GM12878 (cell line): ENCODE measurements around the gene KAZN. TPM values are rescaled to one million over a fixed set of nuclear protein-coding genes. Genes with fewer than 3 reads are reported as not detected.

Experiments
- ASH2L ChIP-seq: fragments of 300-600, 200-600 bp; sonication (generic); IDR thresholded peaks from 2 replicates; pipeline ENCODE4 v1.6.1; 2017; ENCODE audit warnings: low read depth, mild to moderate bottlenecking, borderline replicate concordance
- CHD1 ChIP-seq: IDR thresholded peaks from 2 replicates; pipeline ENCODE4 v1.6.1; 2012; ENCODE audit warnings: low read depth, low read length, improper control_type of control experiment
- KAT2A ChIP-seq: conservative IDR thresholded peaks from 2 replicates; pipeline ENCODE4 v1.6.1; 2011; ENCODE audit warnings: low read depth, low read length; ENCODE audit not compliant: control insufficient read depth
- KDM1A ChIP-seq: fragments of 200-600 bp; sonication (generic); IDR thresholded peaks from 2 replicates; pipeline ENCODE4 v1.6.1; 2016; ENCODE audit warnings: borderline replicate concordance
- KLF5 ChIP-seq: fragments of 450-650 bp; IDR thresholded peaks from 2 replicates; pipeline ENCODE4 v1.6.1; 2014; ENCODE audit warnings: mild to moderate bottlenecking; ENCODE audit not compliant: partially characterized antibody
- PAX5 ChIP-seq: IDR thresholded peaks from 2 replicates; pipeline ENCODE4 v1.6.1; 2011; ENCODE audit warnings: low read depth, low read length, borderline replicate concordance
- RAD21 ChIP-seq: IDR thresholded peaks from 2 replicates; pipeline ENCODE4 v1.6.1; 2011; ENCODE audit warnings: mild to moderate bottlenecking, low read depth, low read length, moderate library complexity; ENCODE audit not compliant: insufficient read depth
- RELA ChIP-seq: fragments of 450-650 bp; IDR thresholded peaks from 2 replicates; pipeline ENCODE4 v1.8.0; 2014; ENCODE audit warnings: borderline replicate concordance; ENCODE audit not compliant: partially characterized antibody
- SMARCA5 ChIP-seq: fragments of 450-650 bp; IDR thresholded peaks from 2 replicates; pipeline ENCODE4 v1.6.1; 2017; ENCODE audit warnings: mild to moderate bottlenecking
- SREBF1 ChIP-seq: IDR thresholded peaks from 2 replicates; pipeline ENCODE4 v1.6.1; 2012; ENCODE audit warnings: mild to moderate bottlenecking, low read length
- TCF3 ChIP-seq: IDR thresholded peaks from 2 replicates; pipeline ENCODE4 v1.6.1; 2012; ENCODE audit warnings: low read depth, mild to moderate bottlenecking, low read length, borderline replicate concordance; ENCODE audit not compliant: insufficient read depth
- polyA plus RNA-seq, 11 experiments: library from polyadenylated mRNA; depleted of rRNA in 4 of 11; unstranded in 6 of 11; stranded (reverse) in 5 of 11; fragments of >200 nt; fragmentation: Nextera tagmentation in 4 of 11; fragmentation: Illumina TruSeq in 1 of 11; extraction: Ambion mirVana in 4 of 11; extraction: Trizol in 1 of 11; gene quantifications; 1 replicate in 1 of 11; 2 replicates in 10 of 11; pipeline versions ENCODE4 v1.2.1 to v1.2.3, GENCODE V29; 2011 to 2016; ENCODE audit warnings: inconsistent platforms in 2 of 11, missing spikeins in 2 of 11, low read depth in 1 of 11
- total RNA-seq, 4 experiments: library from RNA; depleted of rRNA in 3 of 4; stranded (reverse); fragments of >200 nt in 3 of 4; fragmentation: Illumina TruSeq in 1 of 4; extraction: Trizol in 1 of 4; gene quantifications; 2 replicates each; pipeline versions ENCODE4 v1.2.1 to v1.2.3, GENCODE V29; 2013 to 2021
- TF ChIP-seq, protein P1 (sequence below): fragments of 450-650 bp; IDR thresholded peaks from 2 replicates; pipeline ENCODE4 v1.6.1; 2017; ENCODE audit warnings: mild to moderate bottlenecking, moderate library complexity
- TF ChIP-seq, protein P2 (sequence below): IDR thresholded peaks from 2 replicates; pipeline ENCODE4 v1.6.1; 2011; ENCODE audit warnings: low read depth, low read length, improper control_type of control experiment, borderline replicate concordance
- TF ChIP-seq, protein P3 (sequence below): fragments of 450-650 bp; IDR thresholded peaks from 2 replicates; pipeline ENCODE4 v1.6.1; 2017; ENCODE audit warnings: mild to moderate bottlenecking
- TF ChIP-seq, protein P4 (sequence below): fragments of 450-650 bp; IDR thresholded peaks from 2 replicates; pipeline ENCODE4 v1.6.1; 2017; ENCODE audit warnings: mild to moderate bottlenecking, moderate library complexity
- TF ChIP-seq, protein P5 (sequence below): fragments of 150-350 bp; IDR thresholded peaks from 2 replicates; pipeline ENCODE4 v1.6.1; 2016; ENCODE audit warnings: low read depth, low read length

KAZN gene
- total and polyA plus RNA-seq, 10 of the 15 experiments (the other 5 are each of a cell fraction or from before 2014, with no cell fraction given) = 0.72 to 4.0 (median 1.2) TPM

DNA sequence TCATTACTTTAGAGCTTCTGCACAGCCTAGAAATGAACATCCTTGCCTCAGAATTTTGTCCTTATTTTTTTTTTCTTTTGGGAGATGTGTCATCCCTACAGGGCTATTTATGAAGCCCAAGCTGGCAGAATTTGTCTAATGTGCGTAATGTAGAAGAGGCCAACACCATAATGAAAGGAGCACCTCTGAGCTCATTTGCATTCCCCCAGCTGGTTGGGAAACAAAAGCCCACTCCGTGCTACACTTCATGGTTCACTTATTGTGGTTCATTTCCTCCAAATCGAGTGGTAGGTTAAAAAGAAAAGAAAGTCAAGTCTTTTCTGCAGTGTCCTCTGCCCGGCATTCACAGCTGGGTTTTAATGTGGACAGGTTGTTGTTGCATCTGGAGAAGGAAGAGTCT, 73.5 kb downstream of the KAZN start (continued):
- TF ChIP-seq ASH2L (no peak), KDM1A (no peak), RELA (no peak), PAX5 (0 out of 2 replicates have a peak, but pooled peaks have one; percentile 42), SREBF1 (no peak), TCF3 (no peak), RAD21 (no peak), CHD1 (no peak), KAT2A (no peak), KLF5 (no peak), SMARCA5 (no peak)
- TF ChIP-seq, protein P1, sequence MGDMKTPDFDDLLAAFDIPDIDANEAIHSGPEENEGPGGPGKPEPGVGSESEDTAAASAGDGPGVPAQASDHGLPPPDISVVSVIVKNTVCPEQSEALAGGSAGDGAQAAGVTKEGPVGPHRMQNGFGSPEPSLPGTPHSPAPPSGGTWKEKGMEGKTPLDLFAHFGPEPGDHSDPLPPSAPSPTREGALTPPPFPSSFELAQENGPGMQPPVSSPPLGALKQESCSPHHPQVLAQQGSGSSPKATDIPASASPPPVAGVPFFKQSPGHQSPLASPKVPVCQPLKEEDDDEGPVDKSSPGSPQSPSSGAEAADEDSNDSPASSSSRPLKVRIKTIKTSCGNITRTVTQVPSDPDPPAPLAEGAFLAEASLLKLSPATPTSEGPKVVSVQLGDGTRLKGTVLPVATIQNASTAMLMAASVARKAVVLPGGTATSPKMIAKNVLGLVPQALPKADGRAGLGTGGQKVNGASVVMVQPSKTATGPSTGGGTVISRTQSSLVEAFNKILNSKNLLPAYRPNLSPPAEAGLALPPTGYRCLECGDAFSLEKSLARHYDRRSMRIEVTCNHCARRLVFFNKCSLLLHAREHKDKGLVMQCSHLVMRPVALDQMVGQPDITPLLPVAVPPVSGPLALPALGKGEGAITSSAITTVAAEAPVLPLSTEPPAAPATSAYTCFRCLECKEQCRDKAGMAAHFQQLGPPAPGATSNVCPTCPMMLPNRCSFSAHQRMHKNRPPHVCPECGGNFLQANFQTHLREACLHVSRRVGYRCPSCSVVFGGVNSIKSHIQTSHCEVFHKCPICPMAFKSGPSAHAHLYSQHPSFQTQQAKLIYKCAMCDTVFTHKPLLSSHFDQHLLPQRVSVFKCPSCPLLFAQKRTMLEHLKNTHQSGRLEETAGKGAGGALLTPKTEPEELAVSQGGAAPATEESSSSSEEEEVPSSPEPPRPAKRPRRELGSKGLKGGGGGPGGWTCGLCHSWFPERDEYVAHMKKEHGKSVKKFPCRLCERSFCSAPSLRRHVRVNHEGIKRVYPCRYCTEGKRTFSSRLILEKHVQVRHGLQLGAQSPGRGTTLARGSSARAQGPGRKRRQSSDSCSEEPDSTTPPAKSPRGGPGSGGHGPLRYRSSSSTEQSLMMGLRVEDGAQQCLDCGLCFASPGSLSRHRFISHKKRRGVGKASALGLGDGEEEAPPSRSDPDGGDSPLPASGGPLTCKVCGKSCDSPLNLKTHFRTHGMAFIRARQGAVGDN = no peak
- TF ChIP-seq, protein P2, sequence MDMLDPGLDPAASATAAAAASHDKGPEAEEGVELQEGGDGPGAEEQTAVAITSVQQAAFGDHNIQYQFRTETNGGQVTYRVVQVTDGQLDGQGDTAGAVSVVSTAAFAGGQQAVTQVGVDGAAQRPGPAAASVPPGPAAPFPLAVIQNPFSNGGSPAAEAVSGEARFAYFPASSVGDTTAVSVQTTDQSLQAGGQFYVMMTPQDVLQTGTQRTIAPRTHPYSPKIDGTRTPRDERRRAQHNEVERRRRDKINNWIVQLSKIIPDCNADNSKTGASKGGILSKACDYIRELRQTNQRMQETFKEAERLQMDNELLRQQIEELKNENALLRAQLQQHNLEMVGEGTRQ = no peak
- TF ChIP-seq, protein P3, sequence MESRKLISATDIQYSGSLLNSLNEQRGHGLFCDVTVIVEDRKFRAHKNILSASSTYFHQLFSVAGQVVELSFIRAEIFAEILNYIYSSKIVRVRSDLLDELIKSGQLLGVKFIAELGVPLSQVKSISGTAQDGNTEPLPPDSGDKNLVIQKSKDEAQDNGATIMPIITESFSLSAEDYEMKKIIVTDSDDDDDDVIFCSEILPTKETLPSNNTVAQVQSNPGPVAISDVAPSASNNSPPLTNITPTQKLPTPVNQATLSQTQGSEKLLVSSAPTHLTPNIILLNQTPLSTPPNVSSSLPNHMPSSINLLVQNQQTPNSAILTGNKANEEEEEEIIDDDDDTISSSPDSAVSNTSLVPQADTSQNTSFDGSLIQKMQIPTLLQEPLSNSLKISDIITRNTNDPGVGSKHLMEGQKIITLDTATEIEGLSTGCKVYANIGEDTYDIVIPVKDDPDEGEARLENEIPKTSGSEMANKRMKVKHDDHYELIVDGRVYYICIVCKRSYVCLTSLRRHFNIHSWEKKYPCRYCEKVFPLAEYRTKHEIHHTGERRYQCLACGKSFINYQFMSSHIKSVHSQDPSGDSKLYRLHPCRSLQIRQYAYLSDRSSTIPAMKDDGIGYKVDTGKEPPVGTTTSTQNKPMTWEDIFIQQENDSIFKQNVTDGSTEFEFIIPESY = no peak
- TF ChIP-seq, protein P4, sequence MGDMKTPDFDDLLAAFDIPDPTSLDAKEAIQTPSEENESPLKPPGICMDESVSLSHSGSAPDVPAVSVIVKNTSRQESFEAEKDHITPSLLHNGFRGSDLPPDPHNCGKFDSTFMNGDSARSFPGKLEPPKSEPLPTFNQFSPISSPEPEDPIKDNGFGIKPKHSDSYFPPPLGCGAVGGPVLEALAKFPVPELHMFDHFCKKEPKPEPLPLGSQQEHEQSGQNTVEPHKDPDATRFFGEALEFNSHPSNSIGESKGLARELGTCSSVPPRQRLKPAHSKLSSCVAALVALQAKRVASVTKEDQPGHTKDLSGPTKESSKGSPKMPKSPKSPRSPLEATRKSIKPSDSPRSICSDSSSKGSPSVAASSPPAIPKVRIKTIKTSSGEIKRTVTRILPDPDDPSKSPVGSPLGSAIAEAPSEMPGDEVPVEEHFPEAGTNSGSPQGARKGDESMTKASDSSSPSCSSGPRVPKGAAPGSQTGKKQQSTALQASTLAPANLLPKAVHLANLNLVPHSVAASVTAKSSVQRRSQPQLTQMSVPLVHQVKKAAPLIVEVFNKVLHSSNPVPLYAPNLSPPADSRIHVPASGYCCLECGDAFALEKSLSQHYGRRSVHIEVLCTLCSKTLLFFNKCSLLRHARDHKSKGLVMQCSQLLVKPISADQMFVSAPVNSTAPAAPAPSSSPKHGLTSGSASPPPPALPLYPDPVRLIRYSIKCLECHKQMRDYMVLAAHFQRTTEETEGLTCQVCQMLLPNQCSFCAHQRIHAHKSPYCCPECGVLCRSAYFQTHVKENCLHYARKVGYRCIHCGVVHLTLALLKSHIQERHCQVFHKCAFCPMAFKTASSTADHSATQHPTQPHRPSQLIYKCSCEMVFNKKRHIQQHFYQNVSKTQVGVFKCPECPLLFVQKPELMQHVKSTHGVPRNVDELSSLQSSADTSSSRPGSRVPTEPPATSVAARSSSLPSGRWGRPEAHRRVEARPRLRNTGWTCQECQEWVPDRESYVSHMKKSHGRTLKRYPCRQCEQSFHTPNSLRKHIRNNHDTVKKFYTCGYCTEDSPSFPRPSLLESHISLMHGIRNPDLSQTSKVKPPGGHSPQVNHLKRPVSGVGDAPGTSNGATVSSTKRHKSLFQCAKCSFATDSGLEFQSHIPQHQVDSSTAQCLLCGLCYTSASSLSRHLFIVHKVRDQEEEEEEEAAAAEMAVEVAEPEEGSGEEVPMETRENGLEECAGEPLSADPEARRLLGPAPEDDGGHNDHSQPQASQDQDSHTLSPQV = no peak
- TF ChIP-seq, protein P5, sequence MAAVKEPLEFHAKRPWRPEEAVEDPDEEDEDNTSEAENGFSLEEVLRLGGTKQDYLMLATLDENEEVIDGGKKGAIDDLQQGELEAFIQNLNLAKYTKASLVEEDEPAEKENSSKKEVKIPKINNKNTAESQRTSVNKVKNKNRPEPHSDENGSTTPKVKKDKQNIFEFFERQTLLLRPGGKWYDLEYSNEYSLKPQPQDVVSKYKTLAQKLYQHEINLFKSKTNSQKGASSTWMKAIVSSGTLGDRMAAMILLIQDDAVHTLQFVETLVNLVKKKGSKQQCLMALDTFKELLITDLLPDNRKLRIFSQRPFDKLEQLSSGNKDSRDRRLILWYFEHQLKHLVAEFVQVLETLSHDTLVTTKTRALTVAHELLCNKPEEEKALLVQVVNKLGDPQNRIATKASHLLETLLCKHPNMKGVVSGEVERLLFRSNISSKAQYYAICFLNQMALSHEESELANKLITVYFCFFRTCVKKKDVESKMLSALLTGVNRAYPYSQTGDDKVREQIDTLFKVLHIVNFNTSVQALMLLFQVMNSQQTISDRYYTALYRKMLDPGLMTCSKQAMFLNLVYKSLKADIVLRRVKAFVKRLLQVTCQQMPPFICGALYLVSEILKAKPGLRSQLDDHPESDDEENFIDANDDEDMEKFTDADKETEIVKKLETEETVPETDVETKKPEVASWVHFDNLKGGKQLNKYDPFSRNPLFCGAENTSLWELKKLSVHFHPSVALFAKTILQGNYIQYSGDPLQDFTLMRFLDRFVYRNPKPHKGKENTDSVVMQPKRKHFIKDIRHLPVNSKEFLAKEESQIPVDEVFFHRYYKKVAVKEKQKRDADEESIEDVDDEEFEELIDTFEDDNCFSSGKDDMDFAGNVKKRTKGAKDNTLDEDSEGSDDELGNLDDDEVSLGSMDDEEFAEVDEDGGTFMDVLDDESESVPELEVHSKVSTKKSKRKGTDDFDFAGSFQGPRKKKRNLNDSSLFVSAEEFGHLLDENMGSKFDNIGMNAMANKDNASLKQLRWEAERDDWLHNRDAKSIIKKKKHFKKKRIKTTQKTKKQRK = no peak
